ENCODE results near the gene GPR63. TPM values are rescaled to one million over a fixed set of nuclear protein-coding genes. Genes with fewer than 3 reads are reported as not detected.

Gene GPR63
- total RNA-seq, 2 donors from 2014 or later = 0.80 to 0.96 TPM

DNA sequence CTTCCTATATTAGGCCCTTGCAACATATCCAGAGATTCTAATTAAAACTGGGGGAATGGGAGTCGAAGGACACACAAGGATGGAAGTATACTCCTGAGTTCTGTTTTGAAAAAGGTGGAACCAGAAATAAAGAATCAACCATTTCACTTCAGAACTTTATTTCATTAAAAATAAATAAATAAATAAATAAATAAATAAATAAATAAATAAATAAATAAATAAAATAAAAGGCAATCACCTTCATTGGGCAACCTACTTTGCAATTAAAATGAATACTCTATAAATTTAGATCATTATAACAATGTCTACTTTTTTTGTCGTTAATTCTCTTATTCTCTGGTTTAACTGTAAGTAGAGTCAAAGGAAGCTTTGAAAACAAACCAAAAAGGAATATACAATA is 25.6 kb downstream of the GPR63 start:
- Mint-ChIP-seq H3K27ac (no peak overlapping the region), H3K27me3 (peaks cover 12% of the 10 kb centered on the region), H3K4me3 (no peak overlapping the region), H3K4me1 (peaks cover 8% of the 10 kb centered on the region), H3K36me3 (ENCODE audit: low read depth) (peaks cover 2% of the 10 kb centered on the region)
- no peak for ATAC-seq
- no peak for DNase-seq
- no peaks in the 10 kb centered on the region for H3K9me3 ChIP-seq (ENCODE audit: control insufficient read depth, low read length, poor library complexity, severe bottlenecking)

DNA sequence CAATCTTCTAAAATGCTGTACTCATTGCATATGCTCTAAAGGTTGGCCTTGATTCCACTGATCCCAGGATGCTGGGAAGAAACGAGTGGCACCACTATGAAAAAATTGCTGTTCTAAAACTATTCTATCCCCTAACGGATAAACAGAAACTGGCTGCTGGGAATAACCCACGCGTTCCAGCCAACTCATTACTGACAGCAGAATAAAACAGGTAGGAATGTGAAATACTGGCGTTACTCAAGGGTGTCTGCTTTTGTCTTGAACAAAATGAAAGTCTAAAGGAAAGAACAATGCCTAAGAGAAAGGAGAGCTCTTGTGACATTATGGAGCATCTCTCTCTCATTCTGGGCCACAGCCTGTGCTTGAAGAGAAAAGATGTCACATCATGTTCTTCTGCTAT is 26.1 kb downstream of the GPR63 start:
- H3K4me1 Mint-ChIP-seq = peaks cover 6% of the 10 kb centered on the region
- DNase-seq = no peak
- peaks cover 12% of the 10 kb centered on the region for H3K27me3 Mint-ChIP-seq
- H3K4me3 Mint-ChIP-seq = no peak overlapping the region
- no peak overlapping the region for H3K27ac Mint-ChIP-seq
- no peak for ATAC-seq
- H3K36me3 Mint-ChIP-seq (ENCODE audit: low read depth) = peaks cover 2% of the 10 kb centered on the region
- H3K9me3 ChIP-seq (ENCODE audit: control insufficient read depth, low read length, poor library complexity, severe bottlenecking) = no peaks in the 10 kb centered on the region

DNA sequence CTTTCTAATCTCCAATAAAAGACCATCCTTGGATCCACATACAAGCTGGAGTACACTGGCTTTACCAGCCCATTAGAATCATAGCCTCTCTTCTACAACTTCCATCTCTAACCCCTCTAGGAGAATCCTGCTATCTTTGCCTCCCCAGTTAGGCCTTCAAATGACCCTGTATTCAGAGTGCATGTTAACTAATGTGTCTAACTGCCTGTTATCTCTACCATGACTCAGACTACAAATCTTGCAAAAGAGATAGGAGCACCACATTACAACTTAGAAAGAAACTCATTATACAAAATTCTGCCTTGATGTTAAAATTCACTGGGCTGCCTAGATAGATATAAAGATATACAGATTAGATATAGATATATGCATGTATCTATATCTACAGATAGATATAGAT is 28.2 kb downstream of the GPR63 start:
- Mint-ChIP-seq H3K4me3 (no peak overlapping the region), H3K36me3 (ENCODE audit: low read depth) (peaks cover 2% of the 10 kb centered on the region), H3K27me3 (peaks cover 5% of the 10 kb centered on the region), H3K27ac (no peak overlapping the region), H3K4me1 (peaks cover 6% of the 10 kb centered on the region)
- H3K9me3 ChIP-seq (ENCODE audit: control insufficient read depth, low read length, poor library complexity, severe bottlenecking) = no peaks in the 10 kb centered on the region
- ATAC-seq (no peak), DNase-seq (no peak)

DNA sequence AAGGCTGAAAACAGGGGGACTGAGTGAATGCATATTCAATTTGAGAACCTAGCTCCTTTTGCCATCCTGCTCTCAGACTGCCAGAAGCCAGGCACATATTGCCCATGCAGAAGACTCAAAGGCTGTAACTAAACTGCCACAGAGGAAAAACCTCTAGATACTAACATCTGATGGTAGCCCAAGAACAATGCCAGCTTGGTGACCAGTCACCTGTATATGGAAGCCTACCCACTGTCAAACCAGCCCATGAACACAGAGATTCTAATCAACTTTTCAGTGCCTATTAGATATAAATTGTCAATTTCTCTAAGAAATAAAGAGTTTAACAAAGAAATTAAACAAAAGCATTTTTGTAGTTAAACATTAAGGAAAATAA is 34.2 kb downstream of the GPR63 start:
- no peaks in the 10 kb centered on the region for H3K27me3 Mint-ChIP-seq
- H3K27ac Mint-ChIP-seq = no peak overlapping the region
- H3K4me1 Mint-ChIP-seq = peaks cover 2% of the 10 kb centered on the region
- no peaks in the 10 kb centered on the region for H3K9me3 ChIP-seq (ENCODE audit: control insufficient read depth, low read length, poor library complexity, severe bottlenecking)
- ATAC-seq = no peak
- DNase-seq = no peak
- H3K36me3 Mint-ChIP-seq (ENCODE audit: low read depth) = no peaks in the 10 kb centered on the region
- no peak overlapping the region for H3K4me3 Mint-ChIP-seq

DNA sequence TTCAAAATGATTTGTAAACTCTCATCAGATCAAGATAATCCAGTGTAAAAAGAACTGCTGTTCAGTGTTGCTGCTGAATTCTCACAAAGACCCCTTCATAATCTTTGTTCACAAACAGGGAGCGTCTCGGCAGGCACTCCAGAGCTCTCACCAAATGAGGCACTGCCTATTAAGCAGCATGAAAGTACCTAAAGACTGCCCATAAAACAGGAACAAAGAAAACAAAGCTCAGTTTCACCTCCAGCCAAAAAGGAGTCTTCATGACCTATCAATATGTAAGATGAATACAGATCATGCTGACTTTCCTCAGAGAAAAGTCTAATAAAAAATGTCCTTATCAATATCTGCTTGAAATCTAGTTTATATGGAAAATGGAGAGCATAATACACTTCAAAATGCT is 41.8 kb downstream of the GPR63 start:
- Mint-ChIP-seq H3K4me1 (no peaks in the 10 kb centered on the region), H3K36me3 (ENCODE audit: low read depth) (no peaks in the 10 kb centered on the region), H3K4me3 (no peak overlapping the region), H3K27ac (no peak overlapping the region), H3K27me3 (no peaks in the 10 kb centered on the region)
- DNase-seq (no peak), ATAC-seq (no peak)
- no peaks in the 10 kb centered on the region for H3K9me3 ChIP-seq (ENCODE audit: control insufficient read depth, low read length, poor library complexity, severe bottlenecking)

DNA sequence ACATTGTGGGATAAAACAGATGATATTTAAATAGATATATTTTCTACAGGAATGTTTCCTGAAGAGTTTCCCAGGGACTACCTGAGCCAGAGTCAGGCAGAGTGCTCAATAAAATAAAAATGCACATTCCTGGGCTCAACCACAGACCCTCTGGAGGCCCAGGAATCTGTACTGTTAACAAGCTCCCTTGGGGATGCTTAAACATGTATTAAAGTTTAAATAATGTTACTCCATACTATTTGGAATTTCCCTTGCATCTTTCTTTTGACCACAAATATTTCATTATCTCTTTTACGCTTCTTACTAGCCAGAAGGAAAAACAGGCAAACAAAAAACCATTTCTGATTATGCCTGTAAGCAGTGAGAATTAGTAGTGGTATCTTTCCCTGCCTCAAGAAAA is 42.3 kb downstream of the GPR63 start:
- ATAC-seq (no peak), DNase-seq (no peak)
- H3K27me3 Mint-ChIP-seq = no peaks in the 10 kb centered on the region
- H3K4me1 Mint-ChIP-seq = no peaks in the 10 kb centered on the region
- no peaks in the 10 kb centered on the region for H3K9me3 ChIP-seq (ENCODE audit: control insufficient read depth, low read length, poor library complexity, severe bottlenecking)
- H3K27ac Mint-ChIP-seq = no peak overlapping the region
- H3K36me3 Mint-ChIP-seq (ENCODE audit: low read depth) = no peaks in the 10 kb centered on the region
- no peak overlapping the region for H3K4me3 Mint-ChIP-seq

DNA sequence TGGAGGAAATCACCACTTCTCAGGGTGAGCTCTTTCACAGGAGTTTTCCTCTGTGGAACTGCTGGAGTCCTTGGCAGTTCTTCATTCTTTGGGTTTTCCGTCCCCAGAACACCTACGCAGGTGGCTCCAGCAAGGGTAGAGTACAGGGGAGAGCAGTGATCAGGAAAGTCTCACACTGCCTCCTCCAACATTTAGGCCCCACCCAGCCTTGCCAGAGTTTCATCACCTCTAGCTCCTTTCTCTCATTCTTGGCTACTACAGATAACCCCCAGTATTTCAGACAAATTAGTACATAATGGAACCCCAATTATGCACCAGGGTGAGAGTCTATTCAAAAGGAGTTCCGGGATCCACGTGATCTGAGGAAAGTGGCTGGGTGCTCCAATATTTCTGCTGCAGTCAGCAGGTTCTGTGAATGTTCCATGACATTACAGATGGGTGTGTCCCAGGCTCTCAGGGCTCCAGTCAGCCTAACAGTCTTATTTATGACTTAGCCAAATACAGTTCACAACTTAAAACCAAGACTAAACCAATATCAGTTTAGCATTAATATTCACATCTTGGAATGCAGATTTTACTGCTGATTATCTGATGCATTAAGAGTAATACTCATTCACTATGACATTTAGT is 44.6 kb downstream of the GPR63 start:
- ATAC-seq (no peak), DNase-seq (no peak)
- no peak overlapping the region for H3K4me3 Mint-ChIP-seq
- H3K9me3 ChIP-seq (ENCODE audit: control insufficient read depth, low read length, poor library complexity, severe bottlenecking) = no peaks in the 10 kb centered on the region
- H3K27ac Mint-ChIP-seq = no peak overlapping the region
- H3K36me3 Mint-ChIP-seq (ENCODE audit: low read depth) = no peaks in the 10 kb centered on the region
- H3K27me3 Mint-ChIP-seq = no peaks in the 10 kb centered on the region
- no peaks in the 10 kb centered on the region for H3K4me1 Mint-ChIP-seq

DNA sequence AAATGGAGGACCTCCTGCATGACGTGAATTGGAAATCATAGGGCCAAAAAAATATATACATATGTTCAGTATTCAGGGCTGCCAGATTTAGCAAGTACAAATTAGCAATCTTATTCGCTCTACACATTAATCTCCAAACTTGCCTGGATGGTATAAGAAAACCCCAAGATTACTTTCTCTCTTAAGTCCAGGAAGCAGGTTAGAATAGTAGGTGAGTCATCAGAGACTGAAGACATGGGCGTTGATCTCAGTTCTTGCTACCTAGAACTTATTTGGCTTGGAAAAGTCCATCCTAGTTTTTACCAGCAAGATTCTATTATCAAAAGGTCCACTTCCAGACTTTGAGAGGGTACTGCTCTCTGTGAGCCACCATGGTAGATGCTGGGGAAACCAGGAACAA is 47.4 kb downstream of the GPR63 start:
- ATAC-seq (no peak), DNase-seq (no peak)
- Mint-ChIP-seq H3K4me3 (no peak overlapping the region), H3K27me3 (no peaks in the 10 kb centered on the region), H3K36me3 (ENCODE audit: low read depth) (no peaks in the 10 kb centered on the region), H3K4me1 (no peaks in the 10 kb centered on the region), H3K27ac (no peak overlapping the region)
- H3K9me3 ChIP-seq (ENCODE audit: control insufficient read depth, low read length, poor library complexity, severe bottlenecking) = no peaks in the 10 kb centered on the region

DNA sequence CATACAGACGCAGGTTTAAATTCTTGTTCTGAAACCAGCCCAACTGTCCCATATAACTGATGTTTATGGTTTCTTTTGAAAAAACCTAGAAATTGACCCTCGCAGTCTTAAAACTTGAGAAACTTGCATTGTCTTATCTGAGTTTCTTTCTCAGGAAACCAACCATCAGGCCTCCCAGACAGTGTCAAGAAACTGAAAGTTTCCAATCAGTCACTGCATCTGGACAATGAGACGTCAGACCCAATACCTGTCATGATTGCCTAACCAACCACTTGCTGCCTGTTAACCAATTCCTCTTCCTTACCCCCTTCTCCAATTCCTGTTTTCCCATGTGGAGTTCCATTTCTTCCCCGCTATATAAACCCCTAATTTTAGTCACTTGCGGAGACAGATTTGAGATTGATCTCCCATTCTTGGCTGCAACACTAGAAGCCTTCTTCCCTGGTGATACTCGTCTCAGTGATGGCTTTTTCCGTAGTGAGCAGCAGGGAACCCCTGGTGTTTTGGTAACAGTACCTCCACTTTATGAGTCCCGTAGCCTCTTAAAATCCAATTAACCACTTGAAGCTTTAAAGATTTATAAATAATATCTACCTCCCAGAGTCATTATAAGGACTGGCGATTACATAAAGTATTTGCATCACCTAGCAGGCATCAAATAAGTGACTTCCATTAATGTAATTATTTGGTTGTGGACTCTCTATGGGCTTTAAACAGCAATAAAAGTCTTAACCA is 49.3 kb downstream of the GPR63 start:
- H3K27me3 Mint-ChIP-seq = no peaks in the 10 kb centered on the region
- no peak for DNase-seq

DNA sequence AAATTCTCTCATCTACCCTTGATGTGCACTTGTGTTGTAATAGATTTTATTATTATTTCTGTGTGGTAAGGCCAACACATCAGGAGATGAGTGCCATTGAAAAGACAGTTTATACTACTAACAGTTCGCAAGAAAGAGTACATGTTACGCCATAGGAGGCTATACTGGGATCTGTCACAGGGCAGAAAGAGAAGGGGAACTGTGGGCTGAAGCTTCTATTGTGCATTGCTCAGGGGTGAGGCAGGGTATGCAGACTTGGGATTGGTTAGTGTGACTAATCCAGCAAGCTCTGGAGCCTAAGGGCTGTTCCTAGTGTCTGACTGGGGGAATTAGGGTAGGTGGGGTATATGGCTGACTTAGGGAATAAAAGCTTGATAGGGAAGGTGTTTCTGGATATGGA is 50.9 kb downstream of the GPR63 start:
- Mint-ChIP-seq H3K36me3 (ENCODE audit: low read depth) (no peaks in the 10 kb centered on the region), H3K4me3 (no peak overlapping the region), H3K4me1 (no peaks in the 10 kb centered on the region), H3K27me3 (peaks cover 4% of the 10 kb centered on the region), H3K27ac (no peak overlapping the region)
- ATAC-seq (no peak), DNase-seq (no peak)
- H3K9me3 ChIP-seq (ENCODE audit: control insufficient read depth, low read length, poor library complexity, severe bottlenecking) = no peaks in the 10 kb centered on the region

More for the DNA sequence above, 49.3 kb downstream of the GPR63 start:
- H3K4me3 Mint-ChIP-seq = no peak overlapping the region
- no peaks in the 10 kb centered on the region for H3K4me1 Mint-ChIP-seq
- H3K36me3 Mint-ChIP-seq (ENCODE audit: low read depth) = no peaks in the 10 kb centered on the region
- H3K27ac Mint-ChIP-seq = no peak overlapping the region
- ATAC-seq = no peak
- H3K9me3 ChIP-seq (ENCODE audit: control insufficient read depth, low read length, poor library complexity, severe bottlenecking) = no peaks in the 10 kb centered on the region

DNA sequence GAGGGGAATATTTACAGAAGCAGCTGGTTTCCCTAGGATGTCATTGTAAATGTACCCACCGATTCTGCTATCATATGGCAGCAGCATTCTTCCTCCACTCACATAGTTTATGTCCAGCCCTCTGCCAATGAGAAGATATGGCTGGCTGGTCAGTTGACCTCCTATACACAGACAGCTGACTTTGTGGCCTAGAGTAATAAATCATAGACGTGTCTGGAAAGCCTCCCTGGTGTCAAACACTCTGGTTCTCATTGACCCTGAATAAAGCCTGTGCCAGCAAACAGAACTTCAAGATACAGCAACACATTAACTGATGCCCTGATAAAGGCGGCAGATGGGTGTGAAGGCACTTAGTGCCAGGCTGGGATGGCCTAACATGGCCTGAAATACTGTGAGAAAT is 52.6 kb downstream of the GPR63 start:
- ATAC-seq (no peak), DNase-seq (no peak)
- Mint-ChIP-seq H3K4me1 (no peaks in the 10 kb centered on the region), H3K36me3 (ENCODE audit: low read depth) (no peaks in the 10 kb centered on the region), H3K27me3 (peaks cover 7% of the 10 kb centered on the region), H3K4me3 (no peak overlapping the region), H3K27ac (no peak overlapping the region)
- H3K9me3 ChIP-seq (ENCODE audit: control insufficient read depth, low read length, poor library complexity, severe bottlenecking) = no peaks in the 10 kb centered on the region

DNA sequence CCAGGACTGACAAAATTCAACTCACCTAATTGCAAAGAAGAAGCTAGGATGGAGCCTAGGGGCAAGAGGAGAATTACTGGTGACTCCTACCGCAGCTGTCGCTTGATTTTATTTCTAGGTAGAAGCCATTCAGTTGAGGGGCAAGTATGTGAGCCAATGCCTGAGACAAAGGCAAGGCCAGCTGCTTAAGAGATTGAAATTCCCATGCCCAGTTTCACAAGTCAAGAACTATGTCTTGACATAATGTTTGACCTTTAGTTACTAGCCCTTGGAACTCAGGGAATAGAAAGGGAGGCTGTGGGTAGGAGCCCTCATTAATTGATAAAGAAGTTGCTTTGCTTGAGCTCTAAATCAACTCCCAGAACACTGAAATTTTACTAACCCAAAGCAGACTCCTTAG is 54.0 kb downstream of the GPR63 start:
- DNase-seq = no peak
- H3K27me3 Mint-ChIP-seq = peaks cover 13% of the 10 kb centered on the region
- no peaks in the 10 kb centered on the region for H3K9me3 ChIP-seq (ENCODE audit: control insufficient read depth, low read length, poor library complexity, severe bottlenecking)
- no peaks in the 10 kb centered on the region for H3K4me1 Mint-ChIP-seq
- no peak overlapping the region for H3K27ac Mint-ChIP-seq
- H3K36me3 Mint-ChIP-seq (ENCODE audit: low read depth) = no peaks in the 10 kb centered on the region
- no peak for ATAC-seq
- no peak overlapping the region for H3K4me3 Mint-ChIP-seq

DNA sequence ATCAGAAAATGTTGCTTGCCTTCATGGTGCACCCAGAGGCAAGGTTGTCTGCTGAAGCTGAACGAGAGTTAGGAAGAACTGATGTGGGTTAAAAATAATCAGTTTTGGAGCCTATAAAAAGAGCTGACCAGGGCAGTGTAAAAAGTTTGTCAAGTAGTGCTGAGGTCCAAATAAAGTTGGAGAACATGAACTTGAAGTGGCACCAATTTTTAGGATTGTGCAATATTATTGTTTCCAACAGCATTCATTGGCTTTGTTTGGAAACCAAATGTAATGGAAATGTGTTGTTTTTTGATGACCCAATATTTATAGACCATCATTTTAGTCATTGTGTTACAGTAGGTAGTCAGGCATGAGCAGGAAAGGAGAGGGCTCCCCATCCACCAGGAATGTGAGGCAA is 55.7 kb downstream of the GPR63 start:
- no peak overlapping the region for H3K27ac Mint-ChIP-seq

DNA sequence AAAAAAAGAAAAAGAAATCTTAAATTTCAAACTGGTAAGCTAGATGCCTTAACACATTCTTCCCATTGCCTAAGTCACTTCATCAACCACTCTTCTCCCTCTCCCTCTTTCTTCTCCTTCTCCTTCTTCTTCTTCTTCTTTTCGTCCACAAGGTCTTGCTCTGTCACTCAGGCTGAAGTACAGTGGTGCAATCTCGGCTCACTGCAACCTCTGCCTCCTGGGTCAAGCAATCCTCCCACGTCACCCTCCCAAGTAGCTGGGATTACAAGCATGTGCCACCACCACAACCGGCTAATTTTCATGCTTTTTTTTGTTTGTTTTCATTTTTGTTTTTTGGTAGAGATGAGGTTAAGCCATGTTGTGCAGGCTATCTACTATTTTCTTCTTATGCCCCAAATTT is 60.2 kb downstream of the GPR63 start:
- H3K9me3 ChIP-seq (ENCODE audit: control insufficient read depth, low read length, poor library complexity, severe bottlenecking) = no peaks in the 10 kb centered on the region
- Mint-ChIP-seq H3K36me3 (ENCODE audit: low read depth) (no peaks in the 10 kb centered on the region), H3K27ac (no peak overlapping the region), H3K4me1 (no peaks in the 10 kb centered on the region), H3K27me3 (peaks cover 18% of the 10 kb centered on the region), H3K4me3 (no peak overlapping the region)
- no peak for ATAC-seq
- no peak for DNase-seq

More for the DNA sequence above, 55.7 kb downstream of the GPR63 start:
- Mint-ChIP-seq H3K4me3 (no peak overlapping the region), H3K27me3 (peaks cover 13% of the 10 kb centered on the region), H3K36me3 (ENCODE audit: low read depth) (no peaks in the 10 kb centered on the region), H3K4me1 (no peaks in the 10 kb centered on the region)
- H3K9me3 ChIP-seq (ENCODE audit: control insufficient read depth, low read length, poor library complexity, severe bottlenecking) = no peaks in the 10 kb centered on the region
- DNase-seq (no peak), ATAC-seq (no peak)
